B cell (primary cell): ENCODE data around the gene TTPAL.

Experiments used
- EZH2 ChIP-seq: IDR thresholded peaks from 2 replicates; pipeline ENCODE4 v1.6.1; 2012; ENCODE audit warnings: borderline replicate concordance, low read depth, mild to moderate bottlenecking, moderate library complexity, low read length; ENCODE audit not compliant: insufficient read depth, poor library complexity, severe bottlenecking
- TF ChIP-seq, protein P1 (sequence below): fragments of 200-600 bp; IDR thresholded peaks from one replicate; pipeline ENCODE4 v1.8.0; 2022; ENCODE audit warnings: antibody characterized with exemption, mild to moderate bottlenecking

DNA sequence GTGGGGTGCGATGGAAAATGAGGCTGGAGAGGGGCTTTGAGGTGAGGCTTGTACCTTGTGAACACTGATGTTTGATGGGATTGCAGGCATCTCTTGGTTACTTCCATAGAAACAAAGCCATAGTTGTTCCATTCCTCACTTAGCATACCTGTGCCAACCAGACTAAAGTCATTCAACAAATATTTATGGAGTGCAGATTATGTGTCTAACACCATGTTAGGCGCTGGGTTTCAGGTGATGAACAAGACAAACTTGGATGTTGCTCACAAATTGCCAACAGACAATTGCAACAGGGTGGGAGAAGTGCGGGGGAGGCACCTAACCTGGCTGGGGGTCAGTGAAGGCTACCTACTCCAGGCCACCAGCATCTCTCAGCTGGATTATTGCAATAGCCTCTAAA, 1.5 kb downstream of the TTPAL start:
- TF ChIP-seq, protein P1, sequence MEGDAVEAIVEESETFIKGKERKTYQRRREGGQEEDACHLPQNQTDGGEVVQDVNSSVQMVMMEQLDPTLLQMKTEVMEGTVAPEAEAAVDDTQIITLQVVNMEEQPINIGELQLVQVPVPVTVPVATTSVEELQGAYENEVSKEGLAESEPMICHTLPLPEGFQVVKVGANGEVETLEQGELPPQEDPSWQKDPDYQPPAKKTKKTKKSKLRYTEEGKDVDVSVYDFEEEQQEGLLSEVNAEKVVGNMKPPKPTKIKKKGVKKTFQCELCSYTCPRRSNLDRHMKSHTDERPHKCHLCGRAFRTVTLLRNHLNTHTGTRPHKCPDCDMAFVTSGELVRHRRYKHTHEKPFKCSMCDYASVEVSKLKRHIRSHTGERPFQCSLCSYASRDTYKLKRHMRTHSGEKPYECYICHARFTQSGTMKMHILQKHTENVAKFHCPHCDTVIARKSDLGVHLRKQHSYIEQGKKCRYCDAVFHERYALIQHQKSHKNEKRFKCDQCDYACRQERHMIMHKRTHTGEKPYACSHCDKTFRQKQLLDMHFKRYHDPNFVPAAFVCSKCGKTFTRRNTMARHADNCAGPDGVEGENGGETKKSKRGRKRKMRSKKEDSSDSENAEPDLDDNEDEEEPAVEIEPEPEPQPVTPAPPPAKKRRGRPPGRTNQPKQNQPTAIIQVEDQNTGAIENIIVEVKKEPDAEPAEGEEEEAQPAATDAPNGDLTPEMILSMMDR: no peak
- no peak for TF ChIP-seq EZH2
